NCI-H1694 (cell line): Measurements from ENCODE around the gene CACNA2D4.

Source experiments
- DNase-seq: peaks from one replicate; lab custom pipeline; 2025; lab: John Stamatoyannopoulos, UW

Gene CACNA2D4

GRCh38 chr12:1844661-1845409 is 73.6 kb downstream of the CACNA2D4 start:
- DNase-seq, result no peak

- DNase-seq, result no peak
Measured at GRCh38 chr12:1844223-1844622, 74.2 kb downstream of the CACNA2D4 start.

GRCh38 chr12:1843641-1844005 is 74.8 kb downstream of the CACNA2D4 start:
- no peak for DNase-seq

GRCh38 chr12:1842905-1843640 is 75.4 kb downstream of the CACNA2D4 start:
- no peak for DNase-seq

- DNase-seq, result no peak
Measured at GRCh38 chr12:1842183-1842904, 76.1 kb downstream of the CACNA2D4 start.

- no peak for DNase-seq
Measured at GRCh38 chr12:1841586-1842182, 76.8 kb downstream of the CACNA2D4 start.

- DNase-seq, result no peak
Measured at GRCh38 chr12:1840981-1841425, 77.4 kb downstream of the CACNA2D4 start.

- DNase-seq, result no peak
Measured at GRCh38 chr12:1839956-1840951, 78.2 kb downstream of the CACNA2D4 start.

- no peak for DNase-seq
Measured at GRCh38 chr12:1839464-1839863, 79.0 kb downstream of the CACNA2D4 start.

GRCh38 chr12:1838994-1839365 is 79.5 kb downstream of the CACNA2D4 start:
- no peak for DNase-seq

GRCh38 chr12:1838205-1838993 is 80.1 kb downstream of the CACNA2D4 start:
- DNase-seq, result peak; percentile 70

- DNase-seq, result peak; percentile 58
Measured at GRCh38 chr12:1837541-1838204, 80.8 kb downstream of the CACNA2D4 start.

- DNase-seq, result peak; percentile 96
Measured at GRCh38 chr12:1836854-1837421, 81.5 kb downstream of the CACNA2D4 start.

GRCh38 chr12:1836241-1836803 is 82.1 kb downstream of the CACNA2D4 start:
- DNase-seq, result no peak

GRCh38 chr12:1835211-1836131 is 83.0 kb downstream of the CACNA2D4 start:
- peak; percentile 47 for DNase-seq

GRCh38 chr12:1834186-1834925 is 84.1 kb downstream of the CACNA2D4 start:
- DNase-seq, result no peak

- DNase-seq, result no peak
Measured at GRCh38 chr12:1833596-1834028, 84.8 kb downstream of the CACNA2D4 start.
